ENCODE measurements around the gene PRSS1.
"Not testable (repeated sequence)": the region's sequence is repeated elsewhere in the genome, so short reads cannot be mapped to it uniquely, and the experiment has no call there.

The PRSS1 gene

GRCh38 chr7:142749218-142749993 lies at the start of gene PRSS1:
PRSS1 (plus strand) TSS chr7:142749472; CDS start chr7:142749485, 13 bp downstream.
- in situ Hi-C loops (cut with HindIII; ENCODE audit: low sequenced_read_pairs) = no loop called here

GRCh38 chr7:142700935-142701334 lies 48.3 kb upstream of the PRSS1 start:
- in situ Hi-C loops (cut with HindIII; ENCODE audit: low sequenced_read_pairs) = not testable (repeated sequence)

- in situ Hi-C loops (cut with HindIII; ENCODE audit: low sequenced_read_pairs) = no loop called here
These were observed 45.5 kb upstream of the PRSS1 start for GRCh38 chr7:142703655-142704305.

- in situ Hi-C loops (cut with HindIII; ENCODE audit: low sequenced_read_pairs) = not testable (repeated sequence)
These were observed 40.5 kb upstream of the PRSS1 start for GRCh38 chr7:142708726-142709125.

GRCh38 chr7:142709921-142710320 lies 39.4 kb upstream of the PRSS1 start:
- in situ Hi-C loops (cut with HindIII; ENCODE audit: low sequenced_read_pairs) = no loop called here

- in situ Hi-C loops (cut with HindIII; ENCODE audit: low sequenced_read_pairs) = no loop called here
These were observed 38.1 kb upstream of the PRSS1 start for GRCh38 chr7:142711196-142711595.

GRCh38 chr7:142711746-142712616 lies 37.3 kb upstream of the PRSS1 start:
- in situ Hi-C loops (cut with HindIII; ENCODE audit: low sequenced_read_pairs) = no loop called here

GRCh38 chr7:142712617-142712957 lies 36.7 kb upstream of the PRSS1 start:
- in situ Hi-C loops (cut with HindIII; ENCODE audit: low sequenced_read_pairs) = no loop called here

GRCh38 chr7:142714375-142714774 lies 34.9 kb upstream of the PRSS1 start:
- in situ Hi-C loops (cut with HindIII; ENCODE audit: low sequenced_read_pairs) = no loop called here

- in situ Hi-C loops (cut with HindIII; ENCODE audit: low sequenced_read_pairs) = no loop called here
These were observed 32.7 kb upstream of the PRSS1 start for GRCh38 chr7:142716596-142716995.

- in situ Hi-C loops (cut with HindIII; ENCODE audit: low sequenced_read_pairs) = no loop called here
These were observed 31.8 kb upstream of the PRSS1 start for GRCh38 chr7:142717453-142717852.

- in situ Hi-C loops (cut with HindIII; ENCODE audit: low sequenced_read_pairs) = no loop called here
These were observed 31.0 kb upstream of the PRSS1 start for GRCh38 chr7:142718313-142718712.

GRCh38 chr7:142720172-142720773 lies 29.0 kb upstream of the PRSS1 start:
- in situ Hi-C loops (cut with HindIII; ENCODE audit: low sequenced_read_pairs) = no loop called here

- in situ Hi-C loops (cut with HindIII; ENCODE audit: low sequenced_read_pairs) = no loop called here
These were observed 28.3 kb upstream of the PRSS1 start for GRCh38 chr7:142720986-142721385.

- in situ Hi-C loops (cut with HindIII; ENCODE audit: low sequenced_read_pairs) = no loop called here
These were observed 27.0 kb upstream of the PRSS1 start for GRCh38 chr7:142722248-142722794.

GRCh38 chr7:142733271-142733670 lies 16.0 kb upstream of the PRSS1 start:
- in situ Hi-C loops (cut with HindIII; ENCODE audit: low sequenced_read_pairs) = no loop called here

GRCh38 chr7:142739923-142740492 lies 9.3 kb upstream of the PRSS1 start:
- in situ Hi-C loops (cut with HindIII; ENCODE audit: low sequenced_read_pairs) = no loop called here

- in situ Hi-C loops (cut with HindIII; ENCODE audit: low sequenced_read_pairs) = no loop called here
These were observed 8.5 kb upstream of the PRSS1 start for GRCh38 chr7:142740786-142741185.

GRCh38 chr7:142741932-142742331 lies 7.3 kb upstream of the PRSS1 start:
- in situ Hi-C loops (cut with HindIII; ENCODE audit: low sequenced_read_pairs) = not testable (repeated sequence)

GRCh38 chr7:142745091-142745635 lies 4.1 kb upstream of the PRSS1 start:
- in situ Hi-C loops (cut with HindIII; ENCODE audit: low sequenced_read_pairs) = no loop called here
